GM18507 (cell line): ENCODE measurements around the gene FABP1.

ENCODE experiments used
- DNase-seq: peaks from one replicate; pipeline ENCODE4 v3.0.0; 2011; ENCODE audit warnings: low read depth; ENCODE audit not compliant: insufficient read length; ENCODE audit errors: extremely low spot score
- FAIRE-seq: peaks from 2 replicates; lab custom pipeline; 2011; peaks lifted over from hg19 to GRCh38; lab: Jason Lieb, UNC

The FABP1 gene

GRCh38 chr2:88127888-88128653 lies at the start of gene FABP1:
Gene FABP1 (minus strand): TSS chr2:88128062. CDS start chr2:88128017, 45 bp downstream.
- FAIRE-seq: no peak

GRCh38 chr2:88177556-88177955 lies 49.7 kb upstream of the FABP1 start:
- FAIRE-seq (no peak), DNase-seq (no peak)

More at GRCh38 chr2:88127888-88128653, at the start of gene FABP1:
- no peak for DNase-seq

- FAIRE-seq (no peak), DNase-seq (no peak)
Measured at GRCh38 chr2:88176352-88176984, 48.6 kb upstream of the FABP1 start.

- FAIRE-seq (no peak), DNase-seq (no peak)
Measured at GRCh38 chr2:88172882-88173281, 45.0 kb upstream of the FABP1 start.

GRCh38 chr2:88171966-88172365 lies 44.1 kb upstream of the FABP1 start:
- FAIRE-seq: no peak
- DNase-seq: no peak

- no peak for FAIRE-seq
Measured at GRCh38 chr2:88170472-88170892, 42.6 kb upstream of the FABP1 start.

GRCh38 chr2:88168386-88168785 lies 40.5 kb upstream of the FABP1 start:
- DNase-seq (no peak), FAIRE-seq (no peak)

More at GRCh38 chr2:88170472-88170892, 42.6 kb upstream of the FABP1 start:
- DNase-seq: no peak

- FAIRE-seq (no peak), DNase-seq (no peak)
Measured at GRCh38 chr2:88167740-88168139, 39.9 kb upstream of the FABP1 start.

GRCh38 chr2:88165332-88166003 lies 37.6 kb upstream of the FABP1 start:
- no peak for DNase-seq
- no peak for FAIRE-seq

GRCh38 chr2:88161446-88162244 lies 33.8 kb upstream of the FABP1 start:
- no peak for FAIRE-seq
- DNase-seq: no peak

- no peak for DNase-seq
- FAIRE-seq: no peak
Measured at GRCh38 chr2:88160517-88160916, 32.7 kb upstream of the FABP1 start.

GRCh38 chr2:88159955-88160415 lies 32.1 kb upstream of the FABP1 start:
- DNase-seq: no peak
- peak; percentile 91 for FAIRE-seq

GRCh38 chr2:88159481-88159880 lies 31.6 kb upstream of the FABP1 start:
- FAIRE-seq (no peak), DNase-seq (no peak)

- FAIRE-seq: no peak
Measured at GRCh38 chr2:88148929-88149438, 21.1 kb upstream of the FABP1 start.

GRCh38 chr2:88147145-88147544 lies 19.3 kb upstream of the FABP1 start:
- DNase-seq: no peak
- no peak for FAIRE-seq

More at GRCh38 chr2:88148929-88149438, 21.1 kb upstream of the FABP1 start:
- DNase-seq: no peak

GRCh38 chr2:88146590-88146989 lies 18.7 kb upstream of the FABP1 start:
- FAIRE-seq (no peak), DNase-seq (no peak)

- no peak for DNase-seq
- no peak for FAIRE-seq
Measured at GRCh38 chr2:88144914-88145497, 17.1 kb upstream of the FABP1 start.

- no peak for DNase-seq
- FAIRE-seq: no peak
Measured at GRCh38 chr2:88144271-88144670, 16.4 kb upstream of the FABP1 start.

- no peak for DNase-seq
- no peak for FAIRE-seq
Measured at GRCh38 chr2:88141952-88142351, 14.1 kb upstream of the FABP1 start.
